MM.1S (cell line): ENCODE measurements around the gene ATN1.

Source experiments
- CTCF ChIP-seq: fragments of 300-600 bp; sonication (generic); IDR thresholded peaks from 2 replicates; pipeline ENCODE4 v1.5.1; 2016; ENCODE audit warnings: antibody characterized with exemption, low read length, mixed read lengths
- EZH2phosphoT487 ChIP-seq: fragments of 300-600 bp; sonication (generic); IDR thresholded peaks from 2 replicates; pipeline ENCODE4 v1.6.1; 2018; ENCODE audit warnings: antibody characterized with exemption, low read length

- TF ChIP-seq CTCF (no peak), EZH2phosphoT487 (no peak)
Observed at GRCh38 chr12:6904280-6905276, 23.2 kb upstream of the ATN1 start, which contains the start of gene LRRC23.
